ENCODE results near the gene GPX2. TPM values are rescaled to one million over a fixed set of nuclear protein-coding genes. Genes with fewer than 3 reads are reported as not detected.

The GPX2 gene
- total and polyA plus RNA-seq, 2 of the 8 experiments (the other 6 are each of a cell fraction or from before 2014, with no cell fraction given) = 0.30 to 0.89 TPM

DNA sequence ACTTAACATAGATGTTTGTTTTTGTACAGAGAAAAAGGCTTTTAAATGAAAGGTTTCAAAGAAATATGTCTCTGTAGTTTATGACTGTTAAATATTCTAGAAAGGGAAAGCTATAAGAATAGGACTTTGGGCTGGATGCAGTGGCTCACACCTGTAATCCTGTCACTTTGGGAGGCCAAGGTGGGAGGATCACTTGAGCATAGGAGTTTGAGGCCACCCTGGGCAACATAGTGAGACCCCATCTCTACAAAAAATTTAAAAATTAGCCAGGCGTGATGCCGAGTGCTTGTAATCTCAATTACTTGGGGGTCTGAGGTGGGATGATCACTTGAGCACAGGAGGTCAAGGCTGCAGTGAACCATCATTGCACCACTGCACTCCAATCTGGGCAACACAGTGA is 11.4 kb downstream of the GPX2 start:
- no peaks in the 10 kb centered on the region for H3K9me3 ChIP-seq (ENCODE audit: insufficient read depth in 2 of 2, low read depth in 1 of 2, low read length in 1 of 2)
- no peak overlapping the region for H4K91ac ChIP-seq (replicated peaks; ENCODE audit: insufficient read length, low read length)
- no peak overlapping the region for H3K9ac ChIP-seq (replicated peaks in 1 of 4; ENCODE audit: extremely low read depth in 1 of 4, low read depth in 3 of 4, low read length in 3 of 4)
- H3K27ac ChIP-seq (ENCODE audit: low read depth, low read length) = no peak overlapping the region
- no peak overlapping the region for H2BK5ac ChIP-seq (ENCODE audit: low read depth, low read length)
- no peak overlapping the region for H3K18ac ChIP-seq (ENCODE audit: extremely low read depth, low read length)
- H4K20me1 ChIP-seq (replicated peaks in 1 of 2; ENCODE audit: control insufficient read depth in 1 of 2, insufficient read depth in 2 of 2, low read length in 2 of 2) = no peaks in the 10 kb centered on the region
- no peaks in the 10 kb centered on the region for H3K79me1 ChIP-seq (ENCODE audit: low read depth, low read length)
- H3K4ac ChIP-seq (replicated peaks; ENCODE audit: insufficient read length, low read depth, low read length) = no peak overlapping the region
- DNase-seq (ENCODE audit: low read depth in 1 of 2, low spot score in 2 of 2) = no peak
- H2BK120ac ChIP-seq (replicated peaks; ENCODE audit: low read depth, low read length) = no peak overlapping the region
- H2BK12ac ChIP-seq (ENCODE audit: low read depth, low read length) = no peak overlapping the region
- no peak for FAIRE-seq
- no peaks in the 10 kb centered on the region for H3K79me2 ChIP-seq (ENCODE audit: control insufficient read depth in 1 of 2, insufficient read depth in 2 of 2, low read length in 2 of 2)
- no peaks in the 10 kb centered on the region for H3K27me3 ChIP-seq (replicated peaks in 1 of 4; ENCODE audit: control insufficient read depth in 3 of 4, extremely low read depth in 1 of 4, insufficient read depth in 3 of 4, low read length in 3 of 4)
- ChIA-PET CTCF (ENCODE audit: partially characterized antibody) (interaction anchor here (0.7 to 1.2 kb wide), 3 partner anchors 10 to 116 kb away, joined by 3 to 5 read pairs (median 3); no protein-coding TSS in a partner anchor), POLR2A (ENCODE audit: partially characterized antibody) (interaction anchor here (3.0 kb wide), 1 partner anchor 16 kb away, joined by 10 read pairs; the partner anchor contains the start of gene CHURC1)
- H2AFZ ChIP-seq (ENCODE audit: low read length) = no peak overlapping the region
- H2AK5ac ChIP-seq (ENCODE audit: low read depth, low read length) = no peak overlapping the region
- H3K36me3 ChIP-seq (ENCODE audit: control insufficient read depth in 2 of 4, insufficient read depth in 4 of 4, low read length in 3 of 4) = peaks cover 4 to 30% (median 7%) of the 10 kb centered on the region in 4 experiments; a peak in 6 of 8 replicates
- no peak overlapping the region for H3K4me3 ChIP-seq (ENCODE audit: extremely low read depth in 1 of 4, insufficient read depth in 2 of 4, low read depth in 3 of 4, low read length in 4 of 4)
- H3K56ac ChIP-seq (replicated peaks; ENCODE audit: insufficient read length, low read depth, low read length) = no peak overlapping the region
- no peak overlapping the region for H2BK15ac ChIP-seq (ENCODE audit: low read length)
- H2BK20ac ChIP-seq (ENCODE audit: low read length) = no peak overlapping the region
- H3K23me2 ChIP-seq (ENCODE audit: low read depth, low read length) = no peaks in the 10 kb centered on the region; the same call in 1 of the 2 replicates
- no peak overlapping the region for H3K14ac ChIP-seq (ENCODE audit: insufficient read length)
- 97% methylated on average over 2 of the region's 2 CpGs; no CpG with 5 or more reads in 1 of the 2 experiments for WGBS, 2 experiments (ENCODE audit: extremely low coverage in 1 of 2, insufficient coverage in 1 of 2, insufficient read length in 1 of 2, insufficient replicate concordance in 2 of 2, low coverage in 1 of 2, low lambda C conversion rate in 2 of 2, missing lambda C conversion rate in 1 of 2)
- no peak overlapping the region for H4K5ac ChIP-seq (ENCODE audit: insufficient read length, low read depth, low read length)
- no peak overlapping the region for H3K4me2 ChIP-seq (ENCODE audit: insufficient read depth in 1 of 2, low read depth in 2 of 2, low read length in 2 of 2)
- H4K8ac ChIP-seq (ENCODE audit: extremely low read depth, insufficient read depth, low read length) = no peak overlapping the region
- H3K23ac ChIP-seq (ENCODE audit: insufficient read length) = no peak overlapping the region
- peaks cover 0 to 3% (median 0%) of the 10 kb centered on the region in 4 experiments; a peak in 1 of 7 replicates for H3K4me1 ChIP-seq (replicated peaks in 1 of 4; ENCODE audit: control insufficient read depth in 3 of 4, insufficient read depth in 4 of 4, low read length in 3 of 4)
- TF ChIP-seq TBP (IDR thresholded peaks at IDR 0.05; ENCODE audit: low read depth, low read length) (no peak), GTF2F1 (IDR thresholded peaks at IDR 0.05; ENCODE audit: borderline replicate concordance, low read depth, low read length) (no peak), RXRA (IDR thresholded peaks at IDR 0.05; ENCODE audit: insufficient read depth, low read depth, low read length) (no peak), CHD2 (IDR thresholded peaks at IDR 0.05; ENCODE audit: low read length) (no peak), POU5F1 (IDR thresholded peaks at IDR 0.05; ENCODE audit: low read depth, low read length) (no peak), YY1 (IDR thresholded peaks at IDR 0.05; ENCODE audit: low read depth, low read length) (no peak), HDAC2 (IDR thresholded peaks at IDR 0.05; ENCODE audit: borderline replicate concordance in 1 of 2, low read depth in 2 of 2, low read length in 2 of 2) (no peak), POLR2A (IDR thresholded peaks at IDR 0.05; ENCODE audit: control extremely low read depth in 1 of 2, low read depth in 2 of 2, low read length in 2 of 2) (no peak), EP300 (IDR thresholded peaks at IDR 0.05; ENCODE audit: borderline replicate concordance in 1 of 2, low read depth in 2 of 2, low read length in 2 of 2) (no peak), RFX5 (IDR thresholded peaks at IDR 0.05; ENCODE audit: borderline replicate concordance, low read depth, low read length) (no peak), JUN (IDR thresholded peaks at IDR 0.05; ENCODE audit: low read depth, low read length) (no peak), RBBP5 (IDR thresholded peaks at IDR 0.05; ENCODE audit: borderline replicate concordance, low read depth, low read length) (no peak), POLR2AphosphoS5 (IDR thresholded peaks at IDR 0.05; ENCODE audit: low read depth, low read length) (no peak)
- TF ChIP-seq, protein P1, sequence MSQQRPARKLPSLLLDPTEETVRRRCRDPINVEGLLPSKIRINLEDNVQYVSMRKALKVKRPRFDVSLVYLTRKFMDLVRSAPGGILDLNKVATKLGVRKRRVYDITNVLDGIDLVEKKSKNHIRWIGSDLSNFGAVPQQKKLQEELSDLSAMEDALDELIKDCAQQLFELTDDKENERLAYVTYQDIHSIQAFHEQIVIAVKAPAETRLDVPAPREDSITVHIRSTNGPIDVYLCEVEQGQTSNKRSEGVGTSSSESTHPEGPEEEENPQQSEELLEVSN (IDR thresholded peaks at IDR 0.05) = no peak
